GM23338 (cell line): ENCODE results near the gene CCNB2.

Experiments
- CREB1 ChIP-seq: fragments of 250-450 bp; sonication (Bioruptor Pico); IDR thresholded peaks from 2 replicates; pipeline ENCODE4 v1.5.0; 2020; ENCODE audit warnings: low read depth, mild to moderate bottlenecking, moderate library complexity
- EZH2 ChIP-seq: fragments of 200-600 bp; sonication (generic); IDR thresholded peaks from one replicate; pipeline ENCODE4 v1.8.0; 2017; ENCODE audit warnings: antibody characterized with exemption, mild to moderate bottlenecking, low read depth; ENCODE audit not compliant: unreplicated experiment
- EZH2phosphoT487 ChIP-seq: fragments of 200-600 bp; sonication (generic); IDR thresholded peaks from one replicate; pipeline ENCODE4 v1.8.1; 2018; ENCODE audit warnings: antibody characterized with exemption; ENCODE audit not compliant: unreplicated experiment
- JUNB ChIP-seq: IDR thresholded peaks from one replicate; pipeline ENCODE4 v1.6.1; 2016; ENCODE audit warnings: antibody characterized with exemption; ENCODE audit not compliant: unreplicated experiment
- POLR2AphosphoS5 ChIP-seq: IDR thresholded peaks from 2 replicates; pipeline ENCODE4 v1.6.1; 2016; ENCODE audit warnings: antibody characterized with exemption, low read depth
- REST ChIP-seq: IDR thresholded peaks from one replicate; pipeline ENCODE4 v1.6.1; 2018; ENCODE audit warnings: antibody characterized with exemption; ENCODE audit not compliant: unreplicated experiment
- ZNF114 ChIP-seq: fragments of 250-450 bp; sonication (Bioruptor Pico); IDR thresholded peaks from 2 replicates; pipeline ENCODE4 v1.5.0; 2020; ENCODE audit warnings: mild to moderate bottlenecking, moderate library complexity
- ZNF331 ChIP-seq: fragments of 250-450 bp; sonication (Bioruptor Pico); IDR thresholded peaks from 2 replicates; pipeline ENCODE4 v1.5.0; 2020; ENCODE audit warnings: low read depth, mild to moderate bottlenecking, moderate library complexity
- TF ChIP-seq, protein P1 (sequence below), 2 experiments: fragments of 200-600 bp in 1 of 2; sonication (generic) in 1 of 2; conservative IDR thresholded peaks; 2 replicates each; pipeline versions ENCODE4 v1.5.1 to v1.6.1; 2016 to 2017; ENCODE audit warnings: antibody characterized with exemption in 2 of 2, low read depth in 2 of 2, mild to moderate bottlenecking in 2 of 2, moderate library complexity in 1 of 2
- TF ChIP-seq, protein P2 (sequence below): fragments of 250-450 bp; sonication (Bioruptor Pico); IDR thresholded peaks from 2 replicates; pipeline ENCODE4 v1.5.0; 2020; ENCODE audit warnings: mild to moderate bottlenecking, moderate library complexity

GRCh38 chr15:59168536-59168935 lies 63.6 kb downstream of the CCNB2 start:
- TF ChIP-seq, protein P1, sequence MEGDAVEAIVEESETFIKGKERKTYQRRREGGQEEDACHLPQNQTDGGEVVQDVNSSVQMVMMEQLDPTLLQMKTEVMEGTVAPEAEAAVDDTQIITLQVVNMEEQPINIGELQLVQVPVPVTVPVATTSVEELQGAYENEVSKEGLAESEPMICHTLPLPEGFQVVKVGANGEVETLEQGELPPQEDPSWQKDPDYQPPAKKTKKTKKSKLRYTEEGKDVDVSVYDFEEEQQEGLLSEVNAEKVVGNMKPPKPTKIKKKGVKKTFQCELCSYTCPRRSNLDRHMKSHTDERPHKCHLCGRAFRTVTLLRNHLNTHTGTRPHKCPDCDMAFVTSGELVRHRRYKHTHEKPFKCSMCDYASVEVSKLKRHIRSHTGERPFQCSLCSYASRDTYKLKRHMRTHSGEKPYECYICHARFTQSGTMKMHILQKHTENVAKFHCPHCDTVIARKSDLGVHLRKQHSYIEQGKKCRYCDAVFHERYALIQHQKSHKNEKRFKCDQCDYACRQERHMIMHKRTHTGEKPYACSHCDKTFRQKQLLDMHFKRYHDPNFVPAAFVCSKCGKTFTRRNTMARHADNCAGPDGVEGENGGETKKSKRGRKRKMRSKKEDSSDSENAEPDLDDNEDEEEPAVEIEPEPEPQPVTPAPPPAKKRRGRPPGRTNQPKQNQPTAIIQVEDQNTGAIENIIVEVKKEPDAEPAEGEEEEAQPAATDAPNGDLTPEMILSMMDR (conservative IDR thresholded peaks at IDR 0.05; ENCODE audit: low read depth in 2 of 2) = no peak
- no peak for TF ChIP-seq REST
- no peak for TF ChIP-seq CREB1 (CRISPR knock-in tag)
- no peak for TF ChIP-seq EZH2
- no peak for TF ChIP-seq POLR2AphosphoS5
- TF ChIP-seq EZH2phosphoT487 = no peak
- no peak for TF ChIP-seq JUNB
- TF ChIP-seq, protein P2, sequence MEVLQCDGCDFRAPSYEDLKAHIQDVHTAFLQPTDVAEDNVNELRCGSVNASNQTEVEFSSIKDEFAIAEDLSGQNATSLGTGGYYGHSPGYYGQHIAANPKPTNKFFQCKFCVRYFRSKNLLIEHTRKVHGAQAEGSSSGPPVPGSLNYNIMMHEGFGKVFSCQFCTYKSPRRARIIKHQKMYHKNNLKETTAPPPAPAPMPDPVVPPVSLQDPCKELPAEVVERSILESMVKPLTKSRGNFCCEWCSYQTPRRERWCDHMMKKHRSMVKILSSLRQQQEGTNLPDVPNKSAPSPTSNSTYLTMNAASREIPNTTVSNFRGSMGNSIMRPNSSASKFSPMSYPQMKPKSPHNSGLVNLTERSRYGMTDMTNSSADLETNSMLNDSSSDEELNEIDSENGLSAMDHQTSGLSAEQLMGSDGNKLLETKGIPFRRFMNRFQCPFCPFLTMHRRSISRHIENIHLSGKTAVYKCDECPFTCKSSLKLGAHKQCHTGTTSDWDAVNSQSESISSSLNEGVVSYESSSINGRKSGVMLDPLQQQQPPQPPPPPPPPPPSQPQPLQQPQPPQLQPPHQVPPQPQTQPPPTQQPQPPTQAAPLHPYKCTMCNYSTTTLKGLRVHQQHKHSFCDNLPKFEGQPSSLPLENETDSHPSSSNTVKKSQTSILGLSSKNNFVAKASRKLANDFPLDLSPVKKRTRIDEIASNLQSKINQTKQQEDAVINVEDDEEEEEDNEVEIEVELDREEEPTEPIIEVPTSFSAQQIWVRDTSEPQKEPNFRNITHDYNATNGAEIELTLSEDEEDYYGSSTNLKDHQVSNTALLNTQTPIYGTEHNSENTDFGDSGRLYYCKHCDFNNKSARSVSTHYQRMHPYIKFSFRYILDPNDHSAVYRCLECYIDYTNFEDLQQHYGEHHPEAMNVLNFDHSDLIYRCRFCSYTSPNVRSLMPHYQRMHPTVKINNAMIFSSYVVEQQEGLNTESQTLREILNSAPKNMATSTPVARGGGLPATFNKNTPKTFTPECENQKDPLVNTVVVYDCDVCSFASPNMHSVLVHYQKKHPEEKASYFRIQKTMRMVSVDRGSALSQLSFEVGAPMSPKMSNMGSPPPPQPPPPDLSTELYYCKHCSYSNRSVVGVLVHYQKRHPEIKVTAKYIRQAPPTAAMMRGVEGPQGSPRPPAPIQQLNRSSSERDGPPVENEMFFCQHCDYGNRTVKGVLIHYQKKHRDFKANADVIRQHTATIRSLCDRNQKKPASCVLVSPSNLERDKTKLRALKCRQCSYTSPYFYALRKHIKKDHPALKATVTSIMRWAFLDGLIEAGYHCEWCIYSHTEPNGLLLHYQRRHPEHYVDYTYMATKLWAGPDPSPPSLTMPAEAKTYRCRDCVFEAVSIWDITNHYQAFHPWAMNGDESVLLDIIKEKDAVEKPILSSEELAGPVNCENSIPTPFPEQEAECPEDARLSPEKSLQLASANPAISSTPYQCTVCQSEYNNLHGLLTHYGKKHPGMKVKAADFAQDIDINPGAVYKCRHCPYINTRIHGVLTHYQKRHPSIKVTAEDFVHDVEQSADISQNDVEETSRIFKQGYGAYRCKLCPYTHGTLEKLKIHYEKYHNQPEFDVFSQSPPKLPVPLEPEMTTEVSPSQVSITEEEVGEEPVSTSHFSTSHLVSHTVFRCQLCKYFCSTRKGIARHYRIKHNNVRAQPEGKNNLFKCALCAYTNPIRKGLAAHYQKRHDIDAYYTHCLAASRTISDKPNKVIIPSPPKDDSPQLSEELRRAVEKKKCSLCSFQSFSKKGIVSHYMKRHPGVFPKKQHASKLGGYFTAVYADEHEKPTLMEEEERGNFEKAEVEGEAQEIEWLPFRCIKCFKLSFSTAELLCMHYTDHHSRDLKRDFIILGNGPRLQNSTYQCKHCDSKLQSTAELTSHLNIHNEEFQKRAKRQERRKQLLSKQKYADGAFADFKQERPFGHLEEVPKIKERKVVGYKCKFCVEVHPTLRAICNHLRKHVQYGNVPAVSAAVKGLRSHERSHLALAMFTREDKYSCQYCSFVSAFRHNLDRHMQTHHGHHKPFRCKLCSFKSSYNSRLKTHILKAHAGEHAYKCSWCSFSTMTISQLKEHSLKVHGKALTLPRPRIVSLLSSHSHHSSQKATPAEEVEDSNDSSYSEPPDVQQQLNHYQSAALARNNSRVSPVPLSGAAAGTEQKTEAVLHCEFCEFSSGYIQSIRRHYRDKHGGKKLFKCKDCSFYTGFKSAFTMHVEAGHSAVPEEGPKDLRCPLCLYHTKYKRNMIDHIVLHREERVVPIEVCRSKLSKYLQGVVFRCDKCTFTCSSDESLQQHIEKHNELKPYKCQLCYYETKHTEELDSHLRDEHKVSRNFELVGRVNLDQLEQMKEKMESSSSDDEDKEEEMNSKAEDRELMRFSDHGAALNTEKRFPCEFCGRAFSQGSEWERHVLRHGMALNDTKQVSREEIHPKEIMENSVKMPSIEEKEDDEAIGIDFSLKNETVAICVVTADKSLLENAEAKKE (CRISPR knock-in tag) = no peak
- TF ChIP-seq ZNF331 = no peak
- no peak for TF ChIP-seq ZNF114
